Measurements from ENCODE around the gene CFAP100.

Gene CFAP100

DNA sequence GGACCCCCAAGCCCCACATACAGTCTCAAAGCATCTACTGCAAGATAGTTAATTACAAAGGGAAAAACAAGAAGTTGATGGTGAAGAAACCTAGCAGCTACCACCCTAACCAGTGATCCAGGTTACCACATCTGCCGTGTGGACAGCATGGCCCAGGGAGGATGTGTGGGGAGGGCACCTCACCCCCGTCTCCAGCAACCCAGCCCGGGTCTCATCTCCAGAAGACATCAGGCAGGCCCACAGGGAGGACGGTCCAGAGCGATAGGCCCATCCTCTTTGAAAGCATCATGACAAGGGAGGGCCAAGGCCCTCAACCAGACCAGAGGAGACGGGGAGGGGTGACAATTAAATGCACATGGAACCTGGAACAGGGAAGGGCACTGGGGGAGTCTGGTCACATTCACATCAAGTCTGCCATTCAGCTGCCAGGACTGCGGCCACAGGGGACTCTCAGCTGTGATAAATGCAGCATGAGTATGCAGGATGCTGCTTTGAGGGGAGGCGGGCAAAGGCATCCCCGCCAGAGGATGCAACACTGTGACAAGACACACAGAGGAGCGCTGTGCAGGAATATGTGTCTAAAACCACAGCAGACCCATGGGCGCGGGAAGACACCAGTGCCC lies 62.2 kb downstream of the CFAP100 start:
- no peak for DNase-seq (ENCODE audit: low read depth in 2 of 2, low spot score in 1 of 2)

DNA sequence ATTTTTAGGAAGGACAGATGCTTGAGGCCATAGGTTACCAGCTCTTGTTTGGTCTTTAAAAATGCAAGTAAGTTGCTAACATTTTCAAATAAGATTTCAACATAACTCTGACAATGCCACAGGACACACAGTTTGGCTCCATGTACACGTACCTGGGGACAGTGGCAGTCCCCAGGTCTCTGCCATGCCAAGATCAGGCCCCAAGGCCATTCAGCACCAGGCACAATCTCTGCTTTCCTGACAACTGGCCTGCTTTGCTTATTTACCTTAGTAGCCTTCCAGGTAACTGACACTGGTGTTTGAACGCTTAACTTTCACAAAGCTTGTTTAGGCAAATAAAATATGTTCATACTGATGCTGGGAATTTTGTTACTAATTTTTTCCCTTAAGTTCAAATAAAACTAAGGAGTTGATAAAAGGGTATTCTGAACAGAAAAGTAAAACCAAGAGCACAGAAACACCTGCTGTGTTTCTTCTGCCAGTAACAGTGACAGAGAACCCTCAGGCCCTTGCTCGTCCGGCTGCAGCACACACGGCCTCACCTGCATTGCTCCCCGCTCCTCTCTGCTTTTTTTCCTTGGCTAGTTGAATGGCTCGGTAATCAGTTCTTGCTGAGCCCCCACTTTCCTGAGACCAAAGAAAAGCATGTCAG lies 64.5 kb downstream of the CFAP100 start:
- no peak for DNase-seq (ENCODE audit: low read depth in 2 of 2, low spot score in 1 of 2)

GRCh38 chr3:126459763-126460127 lies 65.0 kb downstream of the CFAP100 start:
- no peak for DNase-seq (ENCODE audit: low read depth in 2 of 2, low spot score in 1 of 2)

DNA sequence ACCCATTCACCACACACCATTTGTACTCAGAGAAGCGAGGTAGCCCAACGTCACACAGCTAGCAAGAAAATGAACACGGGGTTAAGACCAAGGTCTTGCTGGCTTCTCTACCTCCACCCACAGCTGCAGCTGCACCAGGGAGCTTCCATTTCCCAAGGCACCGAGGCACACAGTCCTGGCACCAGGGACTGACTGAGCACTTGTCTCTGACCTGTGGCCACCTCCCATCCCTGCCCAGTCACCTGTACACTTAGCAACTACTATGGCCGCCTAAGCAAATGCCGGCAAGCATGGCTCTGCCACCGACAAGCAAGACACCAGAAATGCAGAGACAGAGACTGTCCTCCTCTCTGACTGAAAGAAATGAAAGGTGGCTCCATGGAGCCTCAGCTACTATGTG lies 65.7 kb downstream of the CFAP100 start:
- DNase-seq (ENCODE audit: low read depth in 2 of 2, low spot score in 1 of 2) = no peak

- no peak for DNase-seq (ENCODE audit: low read depth in 2 of 2, low spot score in 1 of 2)
Observed at GRCh38 chr3:126461450-126462070, 66.9 kb downstream of the CFAP100 start.

DNA sequence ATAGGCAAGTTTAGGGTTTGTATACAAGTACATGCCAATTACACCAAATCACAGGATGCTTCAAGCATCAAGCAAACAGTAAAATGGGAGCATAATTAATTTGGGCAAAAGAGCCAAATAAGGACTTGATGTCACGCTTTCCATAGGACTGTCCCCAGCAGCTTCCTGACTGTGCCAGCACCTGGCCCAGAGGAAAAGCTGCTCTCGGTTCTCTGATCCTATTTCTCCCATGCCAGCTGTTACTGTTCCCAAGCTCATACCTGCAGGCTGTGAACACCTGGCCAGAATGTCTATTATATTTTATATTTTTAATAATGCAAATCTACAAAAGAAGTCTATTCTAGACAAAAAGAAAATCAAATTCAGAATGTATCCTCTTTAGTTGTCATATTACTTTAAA lies 68.8 kb downstream of the CFAP100 start:
- no peak for DNase-seq (ENCODE audit: low read depth in 2 of 2, low spot score in 1 of 2)

- no peak for DNase-seq (ENCODE audit: low read depth in 2 of 2, low spot score in 1 of 2)
Observed at GRCh38 chr3:126464093-126464492, 69.4 kb downstream of the CFAP100 start.

DNA sequence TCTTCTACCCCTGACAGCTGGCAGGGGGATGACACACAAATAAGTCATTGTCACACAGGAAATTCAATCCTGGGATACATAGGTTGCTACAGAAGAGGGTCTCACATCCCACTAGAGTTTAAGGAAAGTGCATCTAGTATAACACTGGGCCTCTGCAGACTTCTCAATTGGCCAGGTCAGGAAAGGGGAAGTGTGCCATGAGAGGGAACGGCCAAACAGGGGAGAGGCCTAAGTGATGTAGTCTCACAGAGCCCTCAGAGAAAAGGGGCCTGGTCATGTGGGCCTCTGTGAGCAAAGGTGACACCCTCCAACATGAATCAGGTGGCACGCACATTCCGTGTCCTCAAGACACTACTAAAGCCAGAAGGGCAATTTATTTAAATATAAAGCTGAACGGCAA lies 69.8 kb downstream of the CFAP100 start:
- DNase-seq (ENCODE audit: low read depth in 2 of 2, low spot score in 1 of 2) = no peak

DNA sequence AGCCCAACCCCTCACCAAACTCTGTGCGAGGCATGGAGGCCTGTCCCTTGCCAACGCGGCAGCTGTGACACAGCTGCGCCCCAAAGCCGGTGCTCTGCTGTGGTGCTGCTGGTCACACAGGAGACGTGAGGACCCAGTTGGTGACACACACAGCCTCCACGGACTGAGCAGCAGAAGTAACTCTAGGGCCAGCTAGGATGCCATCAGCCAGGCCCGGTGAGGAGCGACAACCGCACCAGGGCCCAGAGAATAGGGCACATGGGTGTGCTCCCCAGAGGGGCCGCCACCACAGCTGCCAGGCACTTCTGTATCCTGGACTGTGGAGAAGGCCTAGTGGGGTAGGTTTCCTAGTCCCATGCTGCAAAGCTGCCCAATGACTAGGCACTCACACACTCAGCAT lies 70.3 kb downstream of the CFAP100 start:
- DNase-seq (ENCODE audit: low read depth in 2 of 2, low spot score in 1 of 2) = no peak

- no peak for DNase-seq (ENCODE audit: low read depth in 2 of 2, low spot score in 1 of 2)
Observed at GRCh38 chr3:126465928-126466544, 71.3 kb downstream of the CFAP100 start.

- no peak for DNase-seq (ENCODE audit: low read depth in 2 of 2, low spot score in 1 of 2)
Observed at GRCh38 chr3:126466886-126467610, 72.3 kb downstream of the CFAP100 start.

- no peak for DNase-seq (ENCODE audit: low read depth in 2 of 2, low spot score in 1 of 2)
Observed at GRCh38 chr3:126467611-126467955, 72.9 kb downstream of the CFAP100 start.

GRCh38 chr3:126468028-126468891 lies 73.6 kb downstream of the CFAP100 start:
- DNase-seq (ENCODE audit: low read depth in 2 of 2, low spot score in 1 of 2) = no peak

GRCh38 chr3:126469479-126469878 lies 74.8 kb downstream of the CFAP100 start:
- DNase-seq (ENCODE audit: low read depth in 2 of 2, low spot score in 1 of 2) = no peak

GRCh38 chr3:126472277-126473006 lies 77.7 kb downstream of the CFAP100 start:
- DNase-seq (ENCODE audit: low read depth in 2 of 2, low spot score in 1 of 2) = no peak

DNA sequence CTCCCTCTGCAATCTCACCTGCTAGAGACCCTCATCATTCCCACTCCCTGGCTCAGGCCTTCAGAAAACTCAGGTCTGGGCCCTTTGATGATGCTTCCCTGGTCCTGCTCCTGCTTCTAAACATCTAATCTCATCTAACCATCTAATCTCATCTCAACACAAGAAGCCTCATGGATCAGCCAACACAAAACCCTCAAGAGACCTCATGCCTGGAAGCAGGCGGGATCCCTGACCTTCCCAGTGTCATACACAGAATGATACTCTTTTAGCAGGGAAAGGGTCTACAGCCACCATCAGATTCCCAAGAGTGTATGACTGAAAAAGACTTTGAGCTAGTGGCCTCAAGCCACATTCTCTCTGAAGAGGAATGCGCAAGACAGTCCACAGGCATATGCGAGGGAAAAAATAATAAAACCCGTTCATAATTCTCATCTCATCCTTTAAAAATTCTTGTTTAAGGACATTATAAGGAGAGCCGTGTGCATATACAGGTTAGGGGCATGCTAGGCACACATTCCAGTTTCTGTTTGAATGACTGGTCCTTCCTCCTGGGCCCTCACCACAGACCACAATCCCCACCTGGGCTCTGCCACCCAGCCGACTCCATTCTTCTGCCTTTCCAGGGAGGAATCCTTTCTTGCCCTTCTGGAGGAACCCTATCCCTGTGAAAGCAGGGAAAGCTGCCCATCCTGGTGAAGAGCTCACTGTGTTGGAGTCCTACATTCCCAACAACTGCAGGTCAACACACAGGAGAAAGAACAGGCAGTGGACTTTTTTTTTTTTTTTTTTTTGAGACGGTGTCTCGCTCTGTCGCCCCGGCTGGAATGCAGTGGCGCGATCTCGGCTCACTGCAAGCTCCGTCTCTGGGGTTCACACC lies 78.8 kb downstream of the CFAP100 start:
- no peak for DNase-seq (ENCODE audit: low read depth in 2 of 2, low spot score in 1 of 2)

- peak in 1 of 2 donors; percentile 6 for DNase-seq (ENCODE audit: low read depth in 2 of 2, low spot score in 1 of 2)
Observed at GRCh38 chr3:126474498-126475412, 80.0 kb downstream of the CFAP100 start.
